OCI-LY1 (cell line): ENCODE data around the gene ATP1A4.

Experiments
- H2AFZ ChIP-seq: fragments of 200-600 bp; sonication (generic), shearing (Covaris generic); 2 replicates; pipeline ENCODE4 v1.6.0; 2014; ENCODE audit warnings: antibody characterized with exemption, mild to moderate bottlenecking, low read length
- H3F3A ChIP-seq: fragments of 200-600 bp; sonication (generic), shearing (Covaris generic); 2 replicates; pipeline ENCODE4 v1.6.0; 2014; ENCODE audit warnings: mild to moderate bottlenecking, antibody characterized with exemption, low read length, moderate library complexity; ENCODE audit not compliant: insufficient read depth
- H3K27ac ChIP-seq: fragments of 200-600 bp; sonication (generic); 2 replicates; pipeline ENCODE4 v1.5.1; 2014; ENCODE audit warnings: low read length, mixed run types, mild to moderate bottlenecking, low read depth; ENCODE audit not compliant: poor library complexity, severe bottlenecking
- H3K27me3 ChIP-seq: fragments of 200-600 bp; sonication (generic); 2 replicates; pipeline ENCODE4 v1.6.0; 2014; ENCODE audit warnings: antibody characterized with exemption, mild to moderate bottlenecking, low read length, moderate library complexity; ENCODE audit not compliant: insufficient read depth
- H3K36me3 ChIP-seq: fragments of 200-600 bp; sonication (generic); 2 replicates; pipeline ENCODE4 v1.6.1; 2014; ENCODE audit warnings: mild to moderate bottlenecking, antibody characterized with exemption, low read length, moderate library complexity, mixed read lengths; ENCODE audit not compliant: insufficient read depth
- H3K4me1 ChIP-seq: fragments of 200-600 bp; sonication (generic); 2 replicates; pipeline ENCODE4 v1.5.1; 2014; ENCODE audit warnings: mild to moderate bottlenecking, low read length, moderate library complexity; ENCODE audit not compliant: insufficient read depth, severe bottlenecking
- H3K4me2 ChIP-seq: fragments of 200-600 bp; sonication (generic), shearing (Covaris generic); 2 replicates; pipeline ENCODE4 v1.6.1; 2014; ENCODE audit warnings: low read length
- H3K4me3 ChIP-seq: fragments of 200-600 bp; sonication (generic); 2 replicates; pipeline ENCODE4 v1.5.1; 2014; ENCODE audit warnings: low read length, low read depth, mild to moderate bottlenecking, mixed read lengths; ENCODE audit not compliant: poor library complexity, severe bottlenecking
- H3K79me2 ChIP-seq: fragments of 200-600 bp; shearing (Covaris generic); 2 replicates; pipeline ENCODE4 v1.6.1; 2016; ENCODE audit warnings: mixed run types, low read length, mixed read lengths; ENCODE audit not compliant: insufficient read depth
- H3K9ac ChIP-seq: fragments of 200-600 bp; sonication (generic), shearing (Covaris generic); 2 replicates; pipeline ENCODE4 v1.6.1; 2014; ENCODE audit warnings: mild to moderate bottlenecking, low read length, mixed read lengths
- H3K9me2 ChIP-seq: fragments of 200-600 bp; sonication (generic), shearing (Covaris generic); 2 replicates; pipeline ENCODE4 v1.6.1; 2014; ENCODE audit warnings: low read depth, mild to moderate bottlenecking, low read length, mixed read lengths
- H3K9me3 ChIP-seq: fragments of 200-600 bp; shearing (Covaris generic); 2 replicates; pipeline ENCODE4 v1.6.1; 2014; ENCODE audit warnings: low read length, mixed read lengths
- H4K20me1 ChIP-seq: fragments of 200-600 bp; sonication (generic), shearing (Covaris generic); 2 replicates; pipeline ENCODE4 v1.6.0; 2016; ENCODE audit warnings: mild to moderate bottlenecking, low read length; ENCODE audit not compliant: insufficient read depth
- CTCF ChIP-seq: fragments of 200-600 bp; sonication (generic), shearing (Covaris generic); IDR thresholded peaks from 2 replicates; pipeline ENCODE4 v1.5.1; 2017; ENCODE audit warnings: mild to moderate bottlenecking, antibody characterized with exemption, low read length, moderate library complexity, mixed read lengths
- EZH2 ChIP-seq: fragments of 200-600 bp; sonication (generic), shearing (Covaris generic); IDR thresholded peaks from 2 replicates; pipeline ENCODE4 v1.8.0; 2017; ENCODE audit warnings: borderline replicate concordance, mixed run types, mild to moderate bottlenecking, antibody characterized with exemption, low read length, moderate library complexity, mixed read lengths

The ATP1A4 gene

GRCh38 chr1:160148121-160148520 lies 3.3 kb upstream of the ATP1A4 start:
- no peak overlapping the region for H3K4me3 ChIP-seq
- no peaks in the 10 kb centered on the region for H3K36me3 ChIP-seq
- H3K9me3 ChIP-seq: no peaks in the 10 kb centered on the region
- TF ChIP-seq EZH2: no peak
- TF ChIP-seq CTCF: no peak
- no peak overlapping the region for H3K9ac ChIP-seq
- H3K79me2 ChIP-seq: no peaks in the 10 kb centered on the region
- H3F3A ChIP-seq: no peaks in the 10 kb centered on the region
- H3K4me1 ChIP-seq: no peaks in the 10 kb centered on the region
- no peaks in the 10 kb centered on the region for H3K27me3 ChIP-seq
- H3K27ac ChIP-seq: no peak overlapping the region
- H3K4me2 ChIP-seq: no peak overlapping the region
- H3K9me2 ChIP-seq: no peaks in the 10 kb centered on the region
- H4K20me1 ChIP-seq: no peaks in the 10 kb centered on the region
- no peak overlapping the region for H2AFZ ChIP-seq

GRCh38 chr1:160149233-160149632 lies 2.2 kb upstream of the ATP1A4 start:
- H3K27ac ChIP-seq: no peak overlapping the region
- no peaks in the 10 kb centered on the region for H3K36me3 ChIP-seq
- no peaks in the 10 kb centered on the region for H3K27me3 ChIP-seq
- no peak overlapping the region for H3K4me3 ChIP-seq
- no peaks in the 10 kb centered on the region for H3K4me1 ChIP-seq
- no peak overlapping the region for H3K9ac ChIP-seq
- no peaks in the 10 kb centered on the region for H3F3A ChIP-seq
- no peak overlapping the region for H3K4me2 ChIP-seq
- no peaks in the 10 kb centered on the region for H3K9me2 ChIP-seq
- H4K20me1 ChIP-seq: no peaks in the 10 kb centered on the region
- no peak overlapping the region for H2AFZ ChIP-seq
- no peaks in the 10 kb centered on the region for H3K9me3 ChIP-seq
- no peaks in the 10 kb centered on the region for H3K79me2 ChIP-seq
- no peak for TF ChIP-seq EZH2
- no peak for TF ChIP-seq CTCF

- no peaks in the 10 kb centered on the region for H3K27me3 ChIP-seq
- no peaks in the 10 kb centered on the region for H3K9me2 ChIP-seq
- H3K36me3 ChIP-seq: no peaks in the 10 kb centered on the region
- H3K4me2 ChIP-seq: no peak overlapping the region
- no peaks in the 10 kb centered on the region for H3K79me2 ChIP-seq
- H2AFZ ChIP-seq: no peak overlapping the region
- H4K20me1 ChIP-seq: no peaks in the 10 kb centered on the region
- no peaks in the 10 kb centered on the region for H3K4me1 ChIP-seq
- H3K9me3 ChIP-seq: no peaks in the 10 kb centered on the region
- H3K4me3 ChIP-seq: no peak overlapping the region
- H3K9ac ChIP-seq: no peak overlapping the region
- H3F3A ChIP-seq: no peaks in the 10 kb centered on the region
- H3K27ac ChIP-seq: no peak overlapping the region
- TF ChIP-seq EZH2 (no peak), CTCF (no peak)
Measured at GRCh38 chr1:160149716-160150115, 1.7 kb upstream of the ATP1A4 start.
